ENCODE results near the gene CAV2.
A peak's percentile ranks its signal among the peaks of the same experiment; 100 is the strongest.

CAV2 gene

GRCh38 chr7:116499168-116500077 is at the start of gene CAV2:
Gene CAV2, plus strand, starts transcription at chr7:116499738. Its CDS starts 44 bp downstream, at chr7:116499782.
- peak within 1 kb of the TSS; percentile 67 for H3K4me3 ChIP-seq (ENCODE audit: low read depth, low read length)
- ChIA-PET CTCF (interaction anchor here (0.8 to 1.7 kb wide), 5 partner anchors 9 to 240 kb away, joined by 3 to 8 read pairs (median 3); no protein-coding TSS in a partner anchor), POLR2A (interaction anchor here (0.8 to 1.7 kb wide), 4 partner anchors 13 to 240 kb away, joined by 4 to 11 read pairs (median 6); no protein-coding TSS in a partner anchor)
- TF ChIP-seq CTCF (IDR thresholded peaks at IDR 0.05; ENCODE audit: insufficient read depth, low read length, missing control alignments), result no peak
- no peak for DNase-seq (ENCODE audit: low read depth, low spot score)

- ChIA-PET POLR2A (no interaction called here), CTCF (no interaction called here)
- no peak for TF ChIP-seq CTCF (IDR thresholded peaks at IDR 0.05; ENCODE audit: insufficient read depth, low read length, missing control alignments)
- no peak overlapping the region for H3K4me3 ChIP-seq (ENCODE audit: low read depth, low read length)
- DNase-seq (ENCODE audit: low read depth, low spot score), result no peak
These were observed 49.6 kb upstream of the CAV2 start for GRCh38 chr7:116449950-116450349.

- CTCF ChIA-PET, result interaction anchor here (1.1 to 1.4 kb wide), 2 partner anchors 9 to 24 kb away, joined by 4 read pairs; no protein-coding TSS in a partner anchor
- POLR2A ChIA-PET, result interaction anchor here (0.6 kb wide), 1 partner anchor 89 kb away, joined by 3 read pairs; no protein-coding TSS in a partner anchor
- TF ChIP-seq CTCF (IDR thresholded peaks at IDR 0.05; ENCODE audit: insufficient read depth, low read length, missing control alignments), result no peak
- DNase-seq (ENCODE audit: low read depth, low spot score), result no peak
- no peak overlapping the region for H3K4me3 ChIP-seq (ENCODE audit: low read depth, low read length)
These were observed 47.4 kb upstream of the CAV2 start for GRCh38 chr7:116451957-116452729.

- ChIA-PET CTCF (interaction anchor here (0.9 to 1.1 kb wide), 3 partner anchors 11 to 218 kb away, joined by 3 read pairs; no protein-coding TSS in a partner anchor), POLR2A (interaction anchor here (0.6 to 1.3 kb wide), 5 partner anchors 11 to 123 kb away, joined by 3 to 5 read pairs (median 4); partner anchors contain the start of gene CAV1)
- TF ChIP-seq CTCF (IDR thresholded peaks at IDR 0.05; ENCODE audit: insufficient read depth, low read length, missing control alignments), result no peak
- DNase-seq (ENCODE audit: low read depth, low spot score), result no peak
- H3K4me3 ChIP-seq (ENCODE audit: low read depth, low read length), result no peak overlapping the region
These were observed 45.2 kb upstream of the CAV2 start for GRCh38 chr7:116454377-116454776.

GRCh38 chr7:116455009-116455408 is 44.5 kb upstream of the CAV2 start:
- CTCF ChIA-PET, result interaction anchor here (0.8 to 1.3 kb wide), 5 partner anchors 9 to 219 kb away, joined by 3 to 5 read pairs (median 4); no protein-coding TSS in a partner anchor
- POLR2A ChIA-PET, result interaction anchor here (0.6 to 1.3 kb wide), 5 partner anchors 11 to 123 kb away, joined by 3 to 5 read pairs (median 4); partner anchors contain the start of gene CAV1
- no peak for DNase-seq (ENCODE audit: low read depth, low spot score)
- H3K4me3 ChIP-seq (ENCODE audit: low read depth, low read length), result no peak overlapping the region
- no peak for TF ChIP-seq CTCF (IDR thresholded peaks at IDR 0.05; ENCODE audit: insufficient read depth, low read length, missing control alignments)

Measured in AG04449 (cell line).